GM19025 (cell line): Measurements from ENCODE around the gene B4GALT2.

Experiments used
- ATAC-seq: cut with Tn5 transposase; IDR thresholded peaks from one replicate; pipeline ENCODE4 v1.9.1; 2021; ENCODE audit warnings: mild to moderate bottlenecking, low read depth, moderate library complexity; ENCODE audit not compliant: unreplicated experiment

Gene B4GALT2

GRCh38 chr1:43983253-43983899 is 4.4 kb downstream of the B4GALT2 start:
- no peak for ATAC-seq

DNA sequence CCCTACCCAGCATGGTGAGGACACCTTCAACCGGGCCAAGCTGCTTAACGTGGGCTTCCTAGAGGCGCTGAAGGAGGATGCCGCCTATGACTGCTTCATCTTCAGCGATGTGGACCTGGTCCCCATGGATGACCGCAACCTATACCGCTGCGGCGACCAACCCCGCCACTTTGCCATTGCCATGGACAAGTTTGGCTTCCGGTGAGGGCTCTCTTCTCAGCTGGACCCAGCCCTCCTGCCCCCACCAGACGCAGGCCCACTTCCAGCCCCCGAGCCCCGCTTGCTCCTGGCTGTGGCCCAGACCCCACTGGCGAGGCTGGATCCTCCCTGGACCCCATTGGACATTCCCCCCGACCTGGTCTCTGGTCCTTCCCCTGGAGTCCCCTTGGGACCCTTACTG is 5.8 kb downstream of the B4GALT2 start:
- ATAC-seq = no peak

GRCh38 chr1:43985984-43986595 is 7.1 kb downstream of the B4GALT2 start:
- ATAC-seq = no peak

DNA sequence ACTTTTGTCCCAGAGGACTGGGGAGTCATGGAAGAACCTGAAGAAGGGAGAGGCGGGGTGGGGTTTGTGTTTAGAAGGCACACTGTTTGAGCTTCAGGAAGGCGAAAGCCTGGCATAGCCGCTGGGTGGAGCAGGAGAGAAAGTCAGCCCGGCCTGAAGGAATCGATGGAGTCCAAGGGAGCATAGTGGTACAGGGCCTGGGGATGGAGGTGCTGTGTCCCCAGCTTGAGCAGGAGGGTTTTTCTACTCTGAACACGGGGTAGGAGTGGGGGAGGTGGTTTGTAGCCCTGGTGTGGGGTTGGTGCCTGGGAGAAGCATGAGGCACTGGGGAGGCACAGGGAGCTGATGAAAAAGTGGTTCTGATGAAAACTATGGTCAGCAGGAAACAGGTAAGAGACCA is 7.7 kb downstream of the B4GALT2 start:
- no peak for ATAC-seq

DNA sequence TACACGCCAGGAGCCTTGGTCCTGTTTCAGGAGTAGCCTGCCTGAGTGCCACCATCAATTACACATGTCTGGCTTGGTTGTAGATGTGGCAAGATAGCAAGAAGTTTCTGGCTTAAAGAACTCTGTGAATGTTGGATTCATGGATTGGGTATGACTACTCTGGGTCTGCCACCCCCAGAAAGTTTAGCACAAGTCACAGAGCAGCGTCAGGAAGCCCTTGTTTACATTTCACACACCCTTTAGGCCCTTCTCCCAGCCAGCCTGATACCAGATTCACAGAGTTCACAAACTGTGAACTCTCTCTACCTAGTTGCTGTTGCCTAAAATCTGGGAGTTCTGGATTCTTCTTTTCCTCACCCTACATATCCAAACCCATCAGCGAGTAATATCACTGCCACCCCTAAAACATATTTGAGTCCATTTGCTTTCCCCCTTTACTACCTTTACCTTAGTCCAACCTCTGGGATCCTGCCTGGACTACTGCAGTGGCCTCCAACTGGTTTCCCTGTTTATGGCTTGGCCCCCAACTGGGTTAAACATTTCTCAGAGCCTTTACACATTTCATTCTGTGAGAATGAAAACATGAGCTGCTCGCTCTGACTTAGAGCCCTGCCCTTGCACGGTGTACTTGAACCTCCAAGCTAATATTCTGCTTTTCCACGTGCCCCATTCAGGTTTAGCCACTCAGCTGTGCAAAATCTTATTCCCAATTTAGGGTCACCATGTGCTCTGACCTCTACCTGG is 8.3 kb downstream of the B4GALT2 start:
- ATAC-seq = no peak

GRCh38 chr1:43990271-43991199 is 11.5 kb downstream of the B4GALT2 start:
- no peak for ATAC-seq

DNA sequence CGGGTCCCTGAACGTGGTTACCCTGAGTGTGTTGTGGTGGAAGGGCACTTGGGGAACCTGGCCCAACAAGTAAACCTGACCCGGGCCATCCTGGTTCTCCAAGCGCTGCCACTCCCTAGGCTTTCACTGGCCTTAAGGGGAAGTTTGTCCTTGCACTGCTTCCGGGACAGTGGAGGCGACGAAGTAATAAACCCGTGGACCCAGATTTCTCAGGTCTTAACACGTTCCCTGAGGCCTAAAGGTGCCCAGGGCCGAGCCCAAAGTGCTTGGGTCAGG is 12.1 kb downstream of the B4GALT2 start:
- ATAC-seq = no peak

- peak; percentile 86 for ATAC-seq
Measured at GRCh38 chr1:43991476-43992231, 12.6 kb downstream of the B4GALT2 start, which contains the start of gene CCDC24. Gene CCDC24, plus strand, starts transcription at chr1:43991599. Its CDS starts 280 bp downstream, at chr1:43991879.

GRCh38 chr1:43992232-43992995 is 13.4 kb downstream of the B4GALT2 start:
- ATAC-seq = no peak

DNA sequence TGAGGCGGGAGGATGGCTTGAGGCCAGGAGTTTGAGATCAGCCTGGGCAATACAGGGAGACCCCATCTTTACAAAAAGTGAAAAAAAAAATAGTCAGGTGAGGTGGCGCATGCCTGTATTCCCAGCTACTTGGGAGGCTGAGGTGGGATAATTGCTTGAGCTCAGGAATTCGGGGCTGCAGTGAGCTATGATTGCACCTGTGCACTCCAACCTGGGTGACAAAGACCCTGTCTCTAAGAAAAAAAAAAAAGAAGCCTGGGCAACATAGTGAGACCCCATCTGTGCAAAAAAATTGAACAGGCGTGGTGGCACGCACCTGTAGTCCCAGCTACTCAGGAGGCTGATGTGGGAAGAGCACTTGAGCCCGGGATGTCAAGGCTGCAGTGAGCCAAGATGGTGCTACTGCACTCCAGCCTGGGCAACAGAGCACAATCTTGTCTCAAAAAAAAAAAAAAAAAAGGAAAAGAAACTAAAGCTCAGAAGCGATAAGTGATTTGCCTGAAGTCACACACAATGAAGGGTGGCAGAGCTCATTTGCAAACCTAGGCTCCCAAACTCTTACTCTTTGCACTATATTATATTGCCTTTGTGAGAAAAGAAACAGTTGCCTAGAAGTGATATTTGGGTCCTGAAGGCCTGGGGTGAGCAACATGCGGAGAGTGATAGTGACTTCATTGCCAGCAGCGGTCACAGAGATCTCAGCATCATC is 14.3 kb downstream of the B4GALT2 start:
- ATAC-seq = no peak

- no peak for ATAC-seq
Measured at GRCh38 chr1:43994071-43994470, 15.1 kb downstream of the B4GALT2 start.

GRCh38 chr1:43994794-43995790 is 16.1 kb downstream of the B4GALT2 start:
- ATAC-seq = no peak

DNA sequence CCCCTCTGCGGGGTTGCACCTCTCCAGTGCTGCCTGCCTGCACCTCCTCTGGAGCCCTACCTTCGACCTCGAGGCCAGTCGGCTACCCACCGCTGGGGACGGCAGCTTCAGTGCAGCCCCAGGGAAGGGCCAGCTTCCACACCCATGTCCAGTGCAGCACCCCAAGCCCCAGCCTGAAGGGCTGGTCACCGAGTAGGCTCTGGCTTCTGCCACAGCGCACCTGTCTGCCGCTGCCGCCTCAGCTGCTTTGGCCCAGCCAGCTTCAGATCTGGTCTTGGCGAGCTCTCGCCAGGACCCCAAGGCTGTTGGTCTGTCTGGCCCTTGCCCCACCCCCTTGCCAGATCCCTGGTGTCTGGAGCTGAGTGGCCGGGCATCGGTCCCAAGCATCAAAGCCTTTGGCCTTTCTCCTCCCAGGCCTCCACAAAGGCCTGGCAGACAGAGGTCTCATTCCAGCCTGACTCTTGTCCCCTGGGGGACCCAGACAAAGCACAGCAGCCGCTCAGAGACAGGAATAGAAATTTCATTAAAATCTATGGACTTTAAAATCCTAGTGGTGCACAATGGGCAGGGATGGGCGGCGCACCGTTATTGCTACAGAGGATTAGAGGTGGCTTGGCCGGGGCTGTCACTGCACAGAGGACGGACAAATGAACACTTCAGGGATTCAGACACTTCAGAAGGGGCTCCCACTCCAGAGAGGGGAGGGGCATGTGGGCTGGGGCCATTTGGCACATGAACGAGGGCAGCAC is 17.1 kb downstream of the B4GALT2 start:
- ATAC-seq = no peak

DNA sequence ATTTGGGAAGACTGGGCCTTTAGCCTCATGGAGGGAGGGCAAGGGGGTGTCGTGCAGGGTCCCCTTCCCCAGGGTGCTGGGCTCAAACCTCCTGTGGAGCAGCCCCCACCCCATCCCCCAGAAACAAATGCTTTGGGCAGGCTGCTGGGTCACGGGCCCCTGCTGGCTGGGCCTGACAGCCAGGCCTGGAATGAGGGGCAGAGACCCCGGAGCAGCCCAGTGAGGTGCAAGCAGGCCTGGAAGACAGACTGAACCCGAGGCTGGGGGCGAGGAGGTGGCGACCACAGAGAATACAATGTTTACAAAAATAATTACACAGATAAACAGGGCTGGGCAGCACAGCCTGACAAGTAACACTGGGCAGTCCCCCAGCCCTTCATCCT is 17.7 kb downstream of the B4GALT2 start:
- ATAC-seq = no peak

DNA sequence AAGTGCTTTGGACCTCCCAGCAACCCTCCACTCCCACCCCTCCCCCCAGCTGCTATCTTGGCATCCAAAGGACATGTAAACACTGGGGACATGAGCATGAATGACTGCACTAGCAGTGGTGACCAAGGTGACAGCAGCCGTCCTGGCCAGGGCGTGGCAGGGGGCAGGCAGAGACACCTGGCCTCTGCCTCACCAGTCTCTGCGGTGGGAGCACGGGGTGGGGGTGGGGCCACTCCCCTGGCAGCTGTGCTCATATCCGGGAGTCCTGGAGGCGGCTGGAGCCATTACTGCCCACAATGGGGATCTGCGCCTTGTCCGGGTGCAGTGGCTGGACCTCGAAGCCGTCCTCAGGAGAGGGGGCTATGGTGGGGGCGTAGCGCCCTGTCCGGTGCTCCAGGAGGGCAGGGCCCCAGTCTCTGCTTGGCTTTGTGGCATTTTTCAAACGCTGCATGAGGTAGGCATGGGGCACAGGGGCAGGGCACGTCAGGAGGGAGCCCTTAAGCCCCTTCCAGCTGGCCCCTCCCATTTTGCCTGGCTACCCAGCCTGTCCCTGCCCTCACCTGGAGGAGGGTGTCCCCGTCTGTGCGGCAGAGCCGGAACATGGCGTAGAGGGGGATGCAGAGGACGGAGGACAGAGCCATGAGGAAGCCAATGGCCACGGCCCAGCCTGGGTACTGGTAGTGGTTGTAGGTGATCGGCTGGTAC is 18.4 kb downstream of the B4GALT2 start:
- ATAC-seq = no peak

- ATAC-seq = no peak
Measured at GRCh38 chr1:43998000-43998378, 19.0 kb downstream of the B4GALT2 start.
